ENCODE measurements around the gene DCN. TPM values are rescaled to one million over a fixed set of nuclear protein-coding genes. Genes with fewer than 3 reads are reported as not detected.
"Not testable (repeated sequence)": the region's sequence is repeated elsewhere in the genome, so short reads cannot be mapped to it uniquely, and the experiment has no call there.

DCN gene
- total RNA-seq, 1 experiment from 2014 or later: 0.95 TPM

DNA sequence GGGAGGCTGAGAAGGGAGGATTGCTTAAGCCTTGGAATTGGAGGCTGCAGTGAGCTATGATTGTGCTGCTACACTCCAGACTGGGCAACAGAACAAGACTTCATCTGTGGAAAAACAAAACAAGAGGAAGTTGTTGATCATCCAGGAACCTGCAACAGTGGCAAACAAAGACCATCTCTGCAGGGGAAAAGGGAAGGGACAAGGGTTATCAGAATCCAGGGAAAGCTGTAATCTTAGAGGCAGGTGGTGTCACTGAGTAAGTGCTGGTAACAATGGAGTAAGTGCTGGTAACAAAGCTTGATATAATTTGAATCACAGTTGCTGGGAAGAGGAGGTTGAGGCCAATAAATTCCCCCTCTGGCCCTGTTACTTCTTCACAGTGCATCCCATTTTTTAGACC, 27.5 kb upstream of the DCN start:
- Mint-ChIP-seq H3K36me3 (ENCODE audit: insufficient read depth, unreplicated experiment) (no peaks in the 10 kb centered on the region), H3K4me1 (ENCODE audit: low read depth, unreplicated experiment) (no peaks in the 10 kb centered on the region), H3K4me3 (ENCODE audit: unreplicated experiment) (no peak overlapping the region)

GRCh38 chr12:91207301-91207700, 24.7 kb upstream of the DCN start:
- H3K4me1 ChIP-seq; H3K4me1 Mint-ChIP-seq (ENCODE audit: low read depth, unreplicated experiment); CTCF ChIA-PET; H3K27ac Mint-ChIP-seq (ENCODE audit: unreplicated experiment); intact Hi-C loops (cut with micrococcal nuclease; ENCODE audit: unreplicated experiment); H3K27me3 Mint-ChIP-seq (ENCODE audit: insufficient read depth, unreplicated experiment); H3K27me3 ChIP-seq (replicated peaks; ENCODE audit: control insufficient read depth, insufficient read depth, low read length); POLR2A ChIA-PET; H3K36me3 ChIP-seq (ENCODE audit: control insufficient read depth, insufficient read depth, low read length); H3K9me3 ChIP-seq; BruUV-seq (replicated peaks); H3K4me3 ChIP-seq (ENCODE audit: low read depth, low read length); H3K4me3 Mint-ChIP-seq (ENCODE audit: unreplicated experiment); H3K9me3 Mint-ChIP-seq (ENCODE audit: unreplicated experiment); DNase-seq; H3K36me3 Mint-ChIP-seq (ENCODE audit: insufficient read depth, unreplicated experiment): not testable (repeated sequence)

More for the DNA sequence above, 27.5 kb upstream of the DCN start:
- no TSS peak for BruUV-seq (replicated peaks)
- Histone ChIP-seq H3K4me1 (no peaks in the 10 kb centered on the region), H3K9me3 (no peaks in the 10 kb centered on the region), H3K4me3 (ENCODE audit: low read depth, low read length) (no peak overlapping the region), H3K36me3 (ENCODE audit: control insufficient read depth, insufficient read depth, low read length) (no peaks in the 10 kb centered on the region), H3K27me3 (replicated peaks; ENCODE audit: control insufficient read depth, insufficient read depth, low read length) (no peaks in the 10 kb centered on the region)
- intact Hi-C loops (cut with micrococcal nuclease; ENCODE audit: unreplicated experiment): no loop called here
- H3K9me3 Mint-ChIP-seq (ENCODE audit: unreplicated experiment): no peaks in the 10 kb centered on the region
- H3K27me3 Mint-ChIP-seq (ENCODE audit: insufficient read depth, unreplicated experiment): no peaks in the 10 kb centered on the region
- no peak for TF ChIP-seq CTCF (IDR thresholded peaks at IDR 0.05; ENCODE audit: insufficient read depth in 1 of 2, low read depth in 1 of 2, low read length in 1 of 2, severe bottlenecking in 1 of 2, unreplicated experiment in 1 of 2)
- DNase-seq: no peak
- no peak overlapping the region for H3K27ac Mint-ChIP-seq (ENCODE audit: unreplicated experiment)
- POLR2A ChIA-PET: no interaction called here
- CTCF ChIA-PET: no interaction called here

DNA sequence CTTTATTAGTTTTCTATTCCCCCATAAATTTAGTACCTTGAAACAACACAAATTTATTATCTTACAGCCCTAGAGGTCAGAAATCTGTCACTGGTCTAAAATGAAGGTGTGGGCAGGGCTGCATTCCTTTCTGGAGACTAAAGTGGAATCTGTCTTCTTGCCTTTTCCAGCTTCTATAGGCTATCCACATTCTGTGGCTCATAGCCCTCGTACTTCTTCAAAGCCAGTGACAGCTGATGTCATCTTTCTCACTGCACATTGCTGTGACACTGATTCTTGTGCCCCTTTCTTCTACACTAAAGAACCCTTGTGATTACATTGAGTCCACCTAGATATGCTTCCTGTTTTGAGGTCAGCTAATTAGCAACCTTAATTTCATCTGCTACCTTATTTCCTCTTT, 23.2 kb upstream of the DCN start:
- TF ChIP-seq CTCF (IDR thresholded peaks at IDR 0.05; ENCODE audit: insufficient read depth in 1 of 2, low read depth in 1 of 2, low read length in 1 of 2, severe bottlenecking in 1 of 2, unreplicated experiment in 1 of 2): no peak
- no peaks in the 10 kb centered on the region for H3K27me3 Mint-ChIP-seq (ENCODE audit: insufficient read depth, unreplicated experiment)
- POLR2A ChIA-PET: no interaction called here
- intact Hi-C loops (cut with micrococcal nuclease; ENCODE audit: unreplicated experiment): no loop called here
- Histone ChIP-seq H3K9me3 (no peaks in the 10 kb centered on the region), H3K36me3 (ENCODE audit: control insufficient read depth, insufficient read depth, low read length) (no peaks in the 10 kb centered on the region), H3K4me3 (ENCODE audit: low read depth, low read length) (no peak overlapping the region), H3K4me1 (no peaks in the 10 kb centered on the region), H3K27me3 (replicated peaks; ENCODE audit: control insufficient read depth, insufficient read depth, low read length) (no peaks in the 10 kb centered on the region)
- no TSS peak for BruUV-seq (replicated peaks)
- H3K4me3 Mint-ChIP-seq (ENCODE audit: unreplicated experiment): no peak overlapping the region
- DNase-seq: no peak
- H3K4me1 Mint-ChIP-seq (ENCODE audit: low read depth, unreplicated experiment): no peaks in the 10 kb centered on the region
- H3K9me3 Mint-ChIP-seq (ENCODE audit: unreplicated experiment): no peaks in the 10 kb centered on the region
- H3K27ac Mint-ChIP-seq (ENCODE audit: unreplicated experiment): no peak overlapping the region
- H3K36me3 Mint-ChIP-seq (ENCODE audit: insufficient read depth, unreplicated experiment): no peaks in the 10 kb centered on the region
- CTCF ChIA-PET: no interaction called here

DNA sequence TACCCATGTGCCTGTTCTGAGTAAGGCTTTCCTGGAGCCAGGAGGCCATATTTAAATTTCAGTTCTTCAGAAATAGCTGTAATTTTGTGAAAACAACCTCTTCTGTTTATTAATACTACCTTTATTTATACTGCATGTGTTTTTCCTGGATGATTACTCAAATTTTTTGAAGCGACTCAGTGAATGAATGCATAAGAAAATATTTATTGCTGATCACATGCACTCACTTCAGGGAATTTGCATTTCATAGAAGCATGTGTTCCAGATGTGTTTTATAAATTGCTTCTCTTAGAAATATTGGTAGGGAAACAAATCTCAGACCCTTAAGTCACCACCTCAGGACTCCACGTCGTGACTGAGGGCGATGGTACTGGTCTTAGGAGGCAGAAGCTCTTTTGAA, 21.8 kb upstream of the DCN start:
- H3K27ac Mint-ChIP-seq (ENCODE audit: unreplicated experiment): no peak overlapping the region

More for the DNA sequence above, 21.8 kb upstream of the DCN start:
- Mint-ChIP-seq H3K27me3 (ENCODE audit: insufficient read depth, unreplicated experiment) (no peaks in the 10 kb centered on the region), H3K9me3 (ENCODE audit: unreplicated experiment) (no peaks in the 10 kb centered on the region), H3K4me3 (ENCODE audit: unreplicated experiment) (no peak overlapping the region), H3K4me1 (ENCODE audit: low read depth, unreplicated experiment) (no peaks in the 10 kb centered on the region), H3K36me3 (ENCODE audit: insufficient read depth, unreplicated experiment) (no peaks in the 10 kb centered on the region)
- DNase-seq: no peak
- no TSS peak for BruUV-seq (replicated peaks)
- Histone ChIP-seq H3K36me3 (ENCODE audit: control insufficient read depth, insufficient read depth, low read length) (no peaks in the 10 kb centered on the region), H3K4me1 (no peaks in the 10 kb centered on the region), H3K9me3 (no peaks in the 10 kb centered on the region), H3K27me3 (replicated peaks; ENCODE audit: control insufficient read depth, insufficient read depth, low read length) (no peaks in the 10 kb centered on the region), H3K4me3 (ENCODE audit: low read depth, low read length) (no peak overlapping the region)
- CTCF ChIA-PET: no interaction called here
- TF ChIP-seq CTCF (IDR thresholded peaks at IDR 0.05; ENCODE audit: insufficient read depth in 1 of 2, low read depth in 1 of 2, low read length in 1 of 2, severe bottlenecking in 1 of 2, unreplicated experiment in 1 of 2): no peak
- POLR2A ChIA-PET: no interaction called here
- intact Hi-C loops (cut with micrococcal nuclease; ENCODE audit: unreplicated experiment): no loop called here

Data from Caco-2 (cell line).